ENCODE measurements around the gene S100P.
"Not testable (repeated sequence)": the region's sequence is repeated elsewhere in the genome, so short reads cannot be mapped to it uniquely, and the experiment has no call there.

S100P gene

DNA sequence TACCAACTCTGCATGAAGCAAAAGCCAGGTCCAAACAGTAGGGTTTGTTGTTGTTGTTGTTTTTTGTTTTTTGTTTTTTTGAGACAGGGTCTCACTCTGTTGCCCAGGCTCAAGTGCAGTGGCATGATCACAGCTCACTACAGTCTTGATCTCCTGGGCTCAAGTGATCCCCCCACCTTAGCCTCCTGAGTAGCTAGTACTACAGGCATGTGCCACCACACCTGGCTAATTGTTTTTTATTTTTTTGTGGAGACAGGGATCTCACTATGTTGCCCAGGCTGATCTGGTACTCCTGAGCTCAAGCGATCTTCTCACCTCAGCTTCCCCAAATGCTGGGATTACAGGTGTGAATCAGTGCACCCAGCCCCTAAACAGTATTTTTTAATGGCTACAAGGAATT is 6.2 kb downstream of the S100P start:
- no peak for DNase-seq

DNA sequence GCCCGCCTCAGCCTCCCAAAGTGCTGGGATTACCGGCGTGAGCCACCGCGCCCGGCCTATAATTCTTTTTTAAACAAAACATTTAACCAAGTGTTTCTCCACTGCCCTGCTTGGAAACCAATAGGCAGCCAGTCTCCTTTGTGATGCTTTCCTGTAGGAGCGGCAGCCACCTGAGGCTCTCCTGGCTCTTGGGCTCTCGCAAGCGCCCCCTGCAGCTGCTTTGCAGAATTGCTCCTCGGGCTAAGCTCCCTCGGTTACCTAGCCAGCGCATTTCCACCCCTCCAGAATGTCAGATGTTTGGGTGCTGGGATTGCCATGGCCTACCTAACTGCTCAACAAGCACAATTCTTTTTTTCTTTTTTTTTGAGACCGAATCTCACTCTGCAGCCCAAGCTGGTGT is 7.7 kb downstream of the S100P start:
- no peak for DNase-seq

DNA sequence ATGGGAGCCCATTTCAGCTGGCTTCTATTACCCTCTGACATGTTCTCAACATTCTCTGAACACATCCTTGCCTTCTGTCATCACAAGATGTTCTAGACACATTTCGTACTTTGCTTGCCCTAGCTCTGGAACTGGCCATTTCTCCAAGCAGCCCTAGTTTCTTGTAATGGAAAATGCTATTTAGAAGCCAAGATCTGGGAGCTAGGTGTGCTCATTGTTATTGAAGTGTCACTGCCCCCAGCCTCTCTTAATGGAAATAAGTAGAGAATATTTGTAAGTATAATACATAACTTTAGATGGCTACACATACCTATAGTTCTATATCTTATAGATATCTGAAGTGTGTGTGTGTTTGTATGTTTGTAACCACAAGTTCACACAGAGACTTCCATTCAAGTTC is 9.1 kb downstream of the S100P start:
- no peak for DNase-seq

DNA sequence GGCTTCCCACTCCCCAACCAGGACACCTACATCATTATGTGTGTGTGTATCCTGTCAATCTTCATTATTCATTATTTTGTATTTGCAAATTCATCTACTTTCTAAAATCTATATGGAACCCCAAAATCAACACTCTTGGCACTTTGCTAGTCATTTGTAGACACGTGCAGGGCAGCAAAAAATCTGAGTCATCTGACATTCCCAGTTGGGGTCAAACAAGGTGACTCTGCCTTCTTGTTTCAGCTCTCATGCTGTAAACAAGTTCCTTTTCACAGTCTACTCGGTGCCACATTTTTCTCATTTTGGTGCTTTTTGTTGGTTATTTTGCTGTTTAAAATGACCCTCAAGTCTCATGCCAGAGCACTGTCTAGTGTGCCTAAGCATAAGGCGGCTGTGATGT is 10.1 kb downstream of the S100P start:
- DNase-seq: no peak

DNA sequence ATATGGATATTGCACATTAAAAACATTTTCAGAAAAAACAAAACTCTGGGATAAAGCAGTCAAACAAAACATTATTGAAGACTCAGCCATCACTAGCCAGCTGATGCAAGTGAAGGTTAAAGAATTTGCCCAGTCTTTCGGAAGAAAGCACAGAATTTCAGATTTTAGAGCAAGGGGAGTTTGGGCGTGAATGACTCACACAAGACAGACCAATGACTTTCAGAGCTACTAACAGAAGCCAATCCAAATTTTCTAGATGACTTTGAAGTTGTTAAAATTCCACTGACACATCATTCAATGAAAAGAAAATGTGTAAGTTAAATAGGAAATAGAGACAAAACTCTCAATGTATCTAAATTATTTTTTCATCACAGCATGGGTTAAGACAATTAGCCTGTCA is 12.0 kb downstream of the S100P start:
- no peak for DNase-seq

DNA sequence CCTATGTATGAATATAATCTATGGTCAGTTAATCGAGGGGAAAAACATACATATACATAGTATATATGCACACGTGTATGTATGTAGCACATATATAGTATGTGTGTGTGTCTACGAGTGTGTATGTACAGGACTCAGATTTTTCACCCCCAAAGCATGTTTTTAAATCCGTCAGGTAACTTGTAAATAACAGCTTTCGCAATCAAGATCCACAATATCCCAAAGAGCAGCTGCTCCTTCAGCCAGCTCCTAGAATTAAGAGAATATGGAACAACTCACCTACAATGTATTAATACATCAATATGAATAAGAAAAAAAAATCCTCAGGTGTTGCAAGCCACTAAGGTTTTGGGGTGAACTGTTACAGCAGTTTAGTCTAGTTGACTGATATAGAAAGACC is 12.5 kb downstream of the S100P start:
- no peak for DNase-seq

DNA sequence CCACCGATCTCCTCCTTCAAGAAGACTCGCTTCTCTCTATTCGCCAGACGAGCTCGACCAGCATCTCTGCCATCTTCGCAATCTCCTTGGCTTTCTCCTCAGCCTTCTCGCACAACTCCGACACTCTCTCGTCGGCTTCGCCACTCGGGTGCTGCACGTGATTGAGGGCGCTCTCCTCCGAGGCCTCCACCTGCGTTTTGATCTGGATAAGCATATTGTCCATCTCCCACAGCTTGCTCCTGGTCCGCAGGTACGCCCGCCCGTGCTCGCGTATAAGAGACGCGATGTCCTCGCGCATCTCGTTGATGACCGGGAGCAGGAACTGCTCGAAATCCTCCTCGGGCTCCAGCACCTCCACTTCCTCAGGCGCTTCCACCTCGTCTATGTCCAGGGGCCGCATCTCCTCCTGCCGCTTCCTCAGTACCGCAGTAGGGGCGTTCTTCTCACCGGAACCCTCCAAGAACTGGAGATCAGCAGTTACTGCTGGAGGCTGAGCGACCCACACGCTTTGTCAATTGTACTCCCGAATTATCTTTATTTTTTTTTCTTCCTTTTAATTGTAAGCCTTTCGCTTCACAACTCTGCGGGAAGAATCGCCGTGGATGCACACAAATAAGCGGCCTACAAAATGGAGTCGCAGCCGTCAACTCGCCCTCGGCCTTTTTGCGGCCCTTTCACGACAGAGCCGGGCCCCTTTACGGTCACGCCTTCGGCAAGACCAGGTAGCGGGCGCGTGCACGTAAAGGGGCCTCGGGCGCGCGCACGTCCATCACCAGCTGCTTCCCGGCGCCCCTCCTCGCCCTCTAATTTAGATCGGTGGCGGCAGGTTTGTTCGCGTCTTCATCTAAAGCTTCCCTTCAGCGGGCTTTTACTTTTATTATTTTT is 15.8 kb downstream of the S100P start, which contains the start of gene MRFAP1L1:
Gene MRFAP1L1 (minus strand): TSS at position 636 of the 885 bp plus-strand sequence. CDS start 236 bp downstream, at position 400.
- peak; percentile 96 for DNase-seq

DNA sequence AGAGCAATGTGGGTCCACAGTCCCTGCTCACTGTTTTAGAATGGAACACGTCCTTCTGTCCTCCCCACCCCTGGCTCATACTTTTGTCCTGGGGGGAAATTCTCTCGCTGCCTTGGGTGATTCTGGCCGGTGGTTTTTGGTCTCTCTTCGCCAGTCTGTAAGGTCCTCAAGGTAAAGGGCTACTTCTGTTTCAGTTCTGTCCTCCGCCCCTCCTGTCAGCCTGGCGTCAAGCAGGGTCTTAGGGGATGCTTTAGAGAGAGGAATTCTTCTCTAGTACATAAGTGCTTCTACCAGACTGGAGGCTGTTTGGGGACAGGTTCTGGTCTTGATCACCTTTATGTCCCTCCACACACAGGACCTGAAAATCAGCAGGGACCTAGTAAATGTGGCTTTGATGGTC is 16.6 kb downstream of the S100P start:
- DNase-seq: no peak

DNA sequence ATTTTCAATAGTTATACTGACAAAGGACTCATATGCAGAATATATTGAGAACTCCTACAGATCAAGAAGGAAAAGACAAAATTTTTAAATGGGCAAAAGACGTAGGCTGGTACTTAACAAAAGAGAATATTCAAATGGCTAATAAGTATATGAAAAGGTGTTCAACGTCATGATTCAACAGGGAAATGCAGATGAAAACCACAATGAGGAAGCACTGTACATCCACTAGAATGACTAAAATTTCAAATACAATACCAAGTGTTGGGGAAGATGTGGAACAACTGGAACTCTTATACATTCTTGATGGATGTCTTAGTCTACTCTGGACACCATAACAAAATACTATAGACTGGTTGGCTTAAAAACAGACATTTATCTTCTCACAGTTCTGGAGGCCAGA is 17.3 kb downstream of the S100P start:
- DNase-seq: no peak

DNA sequence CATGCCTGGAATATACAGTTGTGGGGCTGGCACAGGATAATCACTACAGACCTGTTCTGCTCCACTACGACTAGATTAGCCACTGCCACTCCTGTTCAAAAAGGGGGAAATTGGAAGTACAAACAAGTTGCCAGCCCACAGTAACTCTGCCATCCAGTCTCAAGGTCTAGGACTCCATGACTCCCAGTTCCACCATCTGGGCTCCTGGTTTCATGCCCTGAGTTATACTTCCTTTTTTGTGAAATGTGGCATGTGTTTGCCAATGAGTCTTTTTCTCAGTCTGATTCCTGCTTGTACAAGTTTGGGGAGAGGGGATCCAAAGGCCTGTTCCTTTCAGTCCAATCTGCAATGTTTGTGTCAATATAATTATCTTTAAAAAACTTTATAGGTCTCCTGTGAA is 21.3 kb downstream of the S100P start:
- no peak for DNase-seq

DNA sequence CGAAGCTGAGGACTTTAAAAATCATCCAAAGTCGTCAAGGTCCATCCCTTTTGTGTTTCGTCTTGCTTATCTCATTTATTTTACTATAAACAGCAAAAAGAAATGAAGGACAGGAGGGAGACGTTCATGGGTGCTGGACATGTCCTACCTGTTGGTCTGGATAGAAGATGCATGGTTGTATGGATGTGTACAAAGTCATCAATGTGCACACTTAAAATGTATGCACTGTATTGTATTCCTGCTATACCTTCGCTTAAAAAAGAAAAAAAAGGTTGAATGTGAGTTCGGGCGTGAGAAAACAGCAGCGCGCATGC is 22.0 kb downstream of the S100P start:
- no peak for DNase-seq

DNA sequence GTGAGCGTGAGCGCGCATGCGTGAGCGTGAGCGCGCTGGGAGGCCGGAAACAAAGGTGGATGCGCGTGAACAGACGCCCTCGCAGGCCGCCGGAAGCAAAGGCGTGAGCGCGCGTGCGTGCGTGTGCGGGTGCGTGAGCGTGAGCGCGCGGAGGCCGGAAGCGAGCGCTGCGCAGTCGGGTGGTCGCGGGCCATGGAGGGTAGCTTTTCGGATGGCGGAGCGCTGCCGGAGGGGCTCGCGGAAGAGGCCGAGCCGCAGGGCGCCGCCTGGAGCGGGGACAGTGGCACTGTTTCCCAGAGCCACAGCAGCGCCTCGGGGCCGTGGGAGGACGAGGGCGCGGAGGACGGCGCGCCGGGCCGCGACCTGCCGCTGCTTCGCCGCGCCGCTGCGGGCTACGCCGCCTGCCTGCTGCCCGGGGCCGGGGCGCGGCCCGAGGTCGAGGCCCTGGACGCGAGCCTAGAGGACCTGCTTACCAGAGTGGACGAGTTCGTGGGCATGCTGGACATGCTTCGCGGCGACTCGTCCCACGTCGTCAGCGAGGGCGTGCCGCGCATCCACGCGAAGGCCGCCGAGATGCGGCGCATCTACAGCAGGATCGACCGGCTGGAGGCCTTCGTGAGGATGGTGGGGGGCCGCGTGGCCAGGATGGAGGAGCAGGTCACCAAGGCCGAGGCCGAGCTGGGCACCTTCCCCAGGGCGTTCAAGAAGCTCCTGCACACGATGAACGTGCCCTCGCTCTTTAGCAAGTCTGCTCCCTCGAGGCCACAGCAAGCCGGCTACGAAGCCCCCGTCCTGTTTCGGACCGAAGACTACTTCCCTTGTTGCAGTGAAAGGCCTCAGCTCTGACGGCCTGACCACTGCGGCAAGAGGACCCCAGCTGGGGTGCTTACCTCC is 22.6 kb downstream of the S100P start, which contains the start of gene BLOC1S4:
Gene BLOC1S4 (plus strand): TSS at position 157 of the 894 bp plus-strand sequence. CDS start 36 bp downstream, at position 193.
- DNase-seq: peak; percentile 87

DNA sequence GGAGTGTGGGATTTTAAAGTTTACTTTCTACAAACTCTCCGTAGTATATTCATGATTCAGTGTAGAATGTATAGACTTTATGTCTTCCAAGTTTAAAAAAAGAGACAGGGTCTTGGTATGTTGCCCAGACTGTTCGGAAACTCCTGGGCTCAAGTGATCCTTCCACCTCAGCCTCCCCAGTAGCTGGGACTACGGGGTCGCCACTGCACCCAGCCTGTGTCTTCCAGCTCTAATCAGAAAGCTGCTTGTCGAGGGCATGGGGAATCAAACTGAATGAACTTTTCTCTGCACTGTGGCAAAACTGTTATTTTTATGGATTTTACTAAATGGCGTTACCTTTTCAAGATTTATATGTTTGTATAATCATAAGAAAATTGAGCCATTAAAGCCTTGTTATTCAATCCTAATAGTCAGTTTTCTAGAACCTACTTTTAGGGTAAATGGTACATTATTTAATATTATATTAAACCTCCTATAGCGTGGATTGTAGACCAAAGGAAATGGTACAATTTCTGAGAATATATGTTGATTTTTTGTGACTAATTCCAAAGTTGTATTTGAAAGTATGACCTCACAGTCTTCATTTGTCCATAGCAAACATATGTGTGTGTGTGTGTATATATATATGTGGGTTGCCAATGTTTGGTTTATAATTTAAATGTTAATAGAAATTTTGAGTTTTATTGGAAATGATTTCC is 23.4 kb downstream of the S100P start:
- no peak for DNase-seq

DNA sequence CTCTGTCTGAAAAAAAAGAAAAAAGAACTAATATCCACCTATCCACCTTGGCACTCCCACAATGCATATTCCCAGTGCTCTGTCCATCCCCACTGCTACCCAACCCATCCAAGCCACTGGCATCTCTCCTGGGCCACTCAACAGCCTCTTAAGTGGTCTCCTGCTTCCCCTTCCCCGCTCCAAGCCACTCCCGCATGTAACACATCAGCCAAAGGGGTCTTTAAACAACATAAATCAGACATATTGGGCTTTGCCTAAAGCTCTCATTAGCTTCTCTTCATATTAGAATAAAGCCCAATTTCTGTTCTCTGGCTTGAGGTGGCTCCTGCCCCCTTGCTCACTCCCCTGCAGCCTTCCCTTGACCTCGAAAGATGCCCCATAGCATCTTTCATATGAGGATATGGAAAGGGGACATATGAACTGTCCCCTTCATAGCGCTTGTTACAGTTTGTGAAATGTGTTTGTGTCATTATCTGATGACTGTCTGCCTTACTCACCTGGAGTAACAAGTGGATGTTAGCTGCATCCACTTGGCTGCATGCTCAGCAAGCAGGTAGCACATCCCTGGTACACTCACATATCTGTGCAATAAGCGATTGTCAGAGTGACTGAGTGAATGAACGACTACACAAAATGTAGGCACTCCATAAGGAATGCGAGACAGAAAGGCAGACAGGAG is 25.4 kb downstream of the S100P start:
- DNase-seq: no peak

DNA sequence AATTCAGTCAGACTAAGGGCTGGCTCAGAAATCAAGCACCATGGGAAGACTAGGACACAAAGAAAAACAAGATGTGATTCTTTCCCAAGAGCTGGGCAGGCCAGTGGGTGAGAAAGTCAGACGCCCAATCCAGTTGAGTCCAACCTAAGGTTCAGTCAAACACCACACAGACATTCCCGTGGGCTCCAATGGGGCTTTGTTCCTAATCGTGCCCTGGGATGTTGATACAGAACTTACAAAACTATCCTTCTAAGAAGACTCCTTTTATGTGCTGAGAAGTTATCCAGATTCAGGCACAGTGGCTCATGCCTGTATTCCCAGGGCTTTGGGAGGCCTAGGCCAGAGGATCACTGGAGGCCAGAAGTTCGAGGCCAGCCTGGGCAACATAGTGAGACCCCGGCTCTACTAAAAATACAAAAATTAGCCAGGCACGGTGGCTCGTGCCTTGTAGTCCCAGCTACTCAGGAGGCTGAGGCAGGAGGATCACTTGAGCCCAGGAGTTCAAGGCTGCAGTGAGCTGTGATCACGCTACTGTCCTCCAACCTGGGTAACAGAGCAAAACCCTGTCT is 26.0 kb downstream of the S100P start:
- DNase-seq: no peak

DNA sequence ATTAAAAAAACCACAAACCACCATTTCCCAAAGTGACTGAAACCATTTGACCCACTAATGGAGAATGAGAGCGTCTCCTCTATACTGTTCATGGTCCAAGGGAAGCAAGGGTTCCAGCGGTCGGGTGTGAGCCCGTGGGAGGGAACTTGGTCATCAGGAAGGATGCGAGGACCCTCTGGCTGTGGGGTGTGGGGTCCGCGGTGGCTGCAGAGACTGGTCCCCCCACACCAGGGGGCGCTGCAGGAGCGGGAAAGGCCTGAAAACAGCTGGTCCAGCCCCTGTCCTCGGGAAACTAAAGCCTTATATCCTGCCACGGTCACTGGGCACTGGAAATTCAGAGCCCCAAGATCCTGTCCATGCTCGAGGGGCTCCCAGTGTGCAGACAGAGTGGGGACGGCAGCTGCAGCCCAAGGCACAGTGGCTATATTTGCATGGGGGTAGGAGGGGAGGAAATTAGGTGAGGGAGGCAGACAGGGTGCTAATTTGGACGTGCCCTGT is 26.6 kb downstream of the S100P start:
- DNase-seq: peak; percentile 82

DNA sequence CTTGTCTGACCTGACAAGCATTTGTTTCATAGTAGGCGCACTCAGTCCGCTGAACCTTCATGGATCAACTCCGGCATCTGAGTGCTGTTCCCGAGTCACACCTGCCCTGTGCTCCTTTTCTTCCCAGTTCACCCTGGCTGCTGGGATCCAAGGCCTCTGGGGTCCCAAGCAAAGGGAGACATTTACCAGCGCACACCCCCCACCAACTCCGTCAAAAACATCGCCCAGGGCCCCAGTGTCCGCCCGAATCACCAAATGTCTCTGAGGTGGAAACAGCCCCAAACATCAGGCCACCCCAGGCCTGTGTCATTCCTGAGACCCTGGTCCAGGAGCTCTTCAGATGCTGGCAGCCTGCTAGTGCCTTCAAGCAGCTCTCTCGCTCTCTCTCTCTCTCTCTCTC is 27.4 kb downstream of the S100P start:
- DNase-seq: no peak

DNA sequence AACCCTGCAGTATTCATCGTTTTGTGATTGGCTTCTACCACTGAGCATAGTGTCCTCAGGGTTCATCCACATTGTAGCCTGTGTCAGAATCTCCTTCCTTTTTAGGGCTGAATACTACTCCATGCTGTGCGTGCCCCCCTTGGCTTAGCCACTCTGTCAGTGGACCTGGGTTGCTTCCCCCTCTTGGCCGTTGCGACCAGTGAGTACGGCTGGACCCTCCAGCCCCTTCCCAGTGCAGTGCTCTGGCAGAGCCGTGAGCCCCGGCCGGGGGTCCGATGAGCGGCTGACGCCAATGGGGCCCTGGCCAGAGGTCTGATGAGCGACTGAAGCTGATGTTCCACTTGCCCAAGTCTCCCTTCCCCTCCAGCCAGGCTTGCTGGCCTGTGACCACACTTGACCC is 29.2 kb downstream of the S100P start:
- DNase-seq: no peak

DNA sequence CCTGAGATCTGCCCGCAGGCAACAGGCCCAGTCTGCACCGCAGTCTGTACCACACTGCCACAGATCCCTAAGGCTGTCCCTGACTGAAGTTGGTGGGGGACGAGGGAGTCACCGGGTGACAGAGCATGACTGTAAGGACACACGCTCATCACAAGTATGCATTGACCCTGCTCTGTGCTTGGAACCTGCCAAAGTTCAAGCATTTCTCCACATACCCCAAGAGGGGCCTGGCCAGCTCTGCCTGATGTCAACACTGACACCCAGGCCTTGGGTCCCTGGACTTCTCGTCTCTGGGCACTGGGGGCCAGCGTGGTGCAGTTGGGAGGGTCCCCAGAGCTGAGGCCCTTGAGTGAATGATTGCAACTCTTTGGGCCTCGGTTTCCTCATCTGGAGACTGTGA is 30.2 kb downstream of the S100P start:
- no peak for DNase-seq

DNA sequence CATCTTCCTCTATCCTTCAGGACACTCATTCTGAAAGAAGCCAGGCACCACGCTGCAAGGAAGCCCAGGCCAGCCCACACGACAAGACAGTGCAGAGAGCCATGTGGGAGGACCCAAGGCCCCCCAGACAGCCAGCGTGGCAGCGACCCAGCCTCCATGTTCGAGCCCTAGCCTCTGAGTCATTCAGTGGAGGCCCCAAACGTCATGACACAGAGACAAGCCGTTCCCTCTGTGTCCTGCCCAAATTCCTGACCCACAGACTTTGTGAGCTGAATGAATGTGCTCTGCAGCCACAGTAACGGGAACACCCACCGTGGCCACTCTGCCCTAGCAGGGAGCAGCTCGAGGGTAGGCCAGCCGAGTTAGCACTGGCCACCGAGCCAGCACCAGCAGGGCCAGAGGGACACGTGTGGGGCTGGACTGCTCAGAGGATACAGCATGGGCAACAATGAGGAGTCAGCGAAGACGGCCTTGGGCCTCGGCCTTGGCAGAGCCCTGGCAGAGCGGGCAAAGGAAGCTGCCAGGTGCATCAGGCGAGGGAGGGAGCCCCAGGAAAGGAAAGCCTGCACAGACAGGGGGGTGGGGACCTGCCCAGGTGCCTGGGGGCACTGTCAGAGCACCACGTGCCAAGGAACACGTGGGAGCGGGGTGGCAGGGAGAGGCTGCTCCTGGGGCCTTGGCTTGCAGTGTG is 30.9 kb downstream of the S100P start:
- no peak for DNase-seq

DNA sequence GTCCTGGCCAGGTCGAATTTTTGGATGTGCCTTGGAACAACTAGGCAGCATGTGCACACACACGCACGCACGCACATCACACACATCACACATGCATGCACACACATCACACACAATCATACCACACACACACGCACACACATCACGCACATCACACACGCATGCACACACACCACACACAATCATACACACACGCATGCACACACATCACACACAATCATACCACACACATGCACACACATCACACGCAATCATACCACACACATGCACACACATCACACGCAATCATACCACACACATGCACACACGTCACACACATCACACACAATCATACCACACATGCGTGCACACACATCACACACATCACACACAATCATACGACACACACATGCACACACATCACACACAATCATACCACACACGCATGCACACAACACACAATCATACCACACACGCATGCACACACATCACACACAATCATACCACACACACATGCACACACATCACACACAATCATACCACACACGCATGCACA is 31.8 kb downstream of the S100P start:
- not testable (repeated sequence) for DNase-seq
